CD4-positive, alpha-beta T cell (primary cell): ENCODE results near the gene ZNF576. TPM values are rescaled to one million over a fixed set of nuclear protein-coding genes. Genes with fewer than 3 reads are reported as not detected.
A peak's percentile ranks its signal among the peaks of the same experiment; 100 is the strongest.
"Not testable (repeated sequence)": the region's sequence is repeated elsewhere in the genome, so short reads cannot be mapped to it uniquely, and the experiment has no call there.

Source experiments
- ATAC-seq: fragments of 200-7000 bp; cut with Tn5 transposase; one replicate; pipeline ENCODE4 v1.10.0; 2022; ENCODE audit warnings: mild to moderate bottlenecking; ENCODE audit not compliant: poor library complexity
- CTCF ChIA-PET: fragments of 350-600 bp; sonication (Branson Sonifier 250); formaldehyde crosslinking; loops from one replicate; lab custom pipeline; 2021; ENCODE audit warnings: antibody characterized with exemption, inconsistent platforms; lab: Charles Lee
- POLR2A ChIA-PET: fragments of 350-600 bp; sonication (Branson Sonifier 250); formaldehyde crosslinking; loops from one replicate; lab custom pipeline; 2021; ENCODE audit warnings: antibody characterized with exemption, inconsistent platforms; lab: Charles Lee
- DNase-seq, 14 experiments: peaks; one replicate each; pipeline ENCODE4 v3.0.0-alpha.2; 2013 to 2020; ENCODE audit warnings: mixed read lengths in 2 of 14
- H3K27ac ChIP-seq, 2 donors: one replicate each; pipeline versions ENCODE4 v1.5.1 to v1.7.0; 2013; ENCODE audit warnings: low read length in 2 of 2, low read depth in 1 of 2, mild to moderate bottlenecking in 1 of 2
- H3K27me3 ChIP-seq, 2 experiments: 1 replicate in 1 of 2; 2 replicates in 1 of 2; pipeline versions ENCODE4 v1.6.1 to v1.7.0; 2013; ENCODE audit warnings: low read length in 2 of 2, control low read depth in 1 of 2, mild to moderate bottlenecking in 1 of 2, moderate library complexity in 1 of 2; ENCODE audit not compliant: insufficient read depth in 2 of 2, control insufficient read depth in 1 of 2
- H3K36me3 ChIP-seq: one replicate; pipeline ENCODE4 v1.6.1; 2013; ENCODE audit warnings: low read length, control low read depth; ENCODE audit not compliant: insufficient read depth
- H3K4me1 ChIP-seq: one replicate; pipeline ENCODE4 v1.6.1; 2013; ENCODE audit warnings: low read length, control low read depth; ENCODE audit not compliant: insufficient read depth
- H3K4me3 ChIP-seq: one replicate; pipeline ENCODE4 v1.5.1; 2013; ENCODE audit warnings: mild to moderate bottlenecking, low read length, moderate library complexity
- H3K9me3 ChIP-seq, 2 experiments: 1 replicate in 1 of 2; 2 replicates in 1 of 2; pipeline versions ENCODE4 v1.6.1 to v1.7.0; 2013; ENCODE audit warnings: low read length in 2 of 2, mild to moderate bottlenecking in 2 of 2, control low read depth in 1 of 2, moderate library complexity in 1 of 2; ENCODE audit not compliant: control insufficient read depth in 1 of 2, insufficient read depth in 1 of 2
- H3K27ac Mint-ChIP-seq: one replicate; pipeline ENCODE4 v1.8.0; 2020; ENCODE audit warnings: mixed read lengths
- H3K27me3 Mint-ChIP-seq: one replicate; pipeline ENCODE4 v1.8.0; 2021; ENCODE audit warnings: mixed read lengths
- H3K36me3 Mint-ChIP-seq: one replicate; pipeline ENCODE4 v1.8.0; 2021; ENCODE audit warnings: low read depth, mixed read lengths
- H3K4me1 Mint-ChIP-seq: one replicate; pipeline ENCODE4 v1.8.0; 2021; ENCODE audit warnings: low read depth, mixed read lengths
- H3K4me3 Mint-ChIP-seq: one replicate; pipeline ENCODE4 v1.8.0; 2020; ENCODE audit warnings: mild to moderate bottlenecking, mixed read lengths
- H3K9me3 Mint-ChIP-seq: one replicate; pipeline ENCODE4 v1.8.0; 2020; ENCODE audit warnings: mixed read lengths
- intact Hi-C, 2 experiments: fragments of 100-400 bp; cut with DNase I in 1 of 2; cut with micrococcal nuclease in 1 of 2; formaldehyde crosslinking; loops; one replicate each; pipeline versions ENCODE4 v1.15.1 to v1.9.0; 2023 to 2025; cut with DNase I, micrococcal nuclease
- polyA plus RNA-seq, 2 donors: library from polyadenylated mRNA; unstranded; fragments of 120-200 nt; gene quantifications; one replicate each; pipeline ENCODE4 v1.2.1, GENCODE V29; 2013
- total RNA-seq, 174 experiments: library from RNA in 2 of 174; stranded (reverse) in 2 of 174; gene quantifications; one replicate each; pipeline ENCODE4 v1.2.3 and lab custom pipeline; 2021 to 2026
- TF ChIP-seq, protein P1 (sequence below): fragments of 200-600 bp; IDR thresholded peaks from one replicate; pipeline ENCODE4 v1.8.0; 2022; ENCODE audit warnings: antibody characterized with exemption, mild to moderate bottlenecking

ZNF576 gene, protein sequence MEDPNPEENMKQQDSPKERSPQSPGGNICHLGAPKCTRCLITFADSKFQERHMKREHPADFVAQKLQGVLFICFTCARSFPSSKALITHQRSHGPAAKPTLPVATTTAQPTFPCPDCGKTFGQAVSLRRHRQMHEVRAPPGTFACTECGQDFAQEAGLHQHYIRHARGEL
- total RNA-seq = 1 to 10 TPM; 4.1 to 4.8 TPM
- 6.1 TPM for polyA plus RNA-seq (2013, experiment 1 of 2)
- polyA plus RNA-seq (2013, experiment 2 of 2) = 7.6 TPM
- total RNA-seq (lab: John Stamatoyannopoulos, UW) = 4.0 to 14.4 (median 10.3) reads per million in 172 experiments

DNA sequence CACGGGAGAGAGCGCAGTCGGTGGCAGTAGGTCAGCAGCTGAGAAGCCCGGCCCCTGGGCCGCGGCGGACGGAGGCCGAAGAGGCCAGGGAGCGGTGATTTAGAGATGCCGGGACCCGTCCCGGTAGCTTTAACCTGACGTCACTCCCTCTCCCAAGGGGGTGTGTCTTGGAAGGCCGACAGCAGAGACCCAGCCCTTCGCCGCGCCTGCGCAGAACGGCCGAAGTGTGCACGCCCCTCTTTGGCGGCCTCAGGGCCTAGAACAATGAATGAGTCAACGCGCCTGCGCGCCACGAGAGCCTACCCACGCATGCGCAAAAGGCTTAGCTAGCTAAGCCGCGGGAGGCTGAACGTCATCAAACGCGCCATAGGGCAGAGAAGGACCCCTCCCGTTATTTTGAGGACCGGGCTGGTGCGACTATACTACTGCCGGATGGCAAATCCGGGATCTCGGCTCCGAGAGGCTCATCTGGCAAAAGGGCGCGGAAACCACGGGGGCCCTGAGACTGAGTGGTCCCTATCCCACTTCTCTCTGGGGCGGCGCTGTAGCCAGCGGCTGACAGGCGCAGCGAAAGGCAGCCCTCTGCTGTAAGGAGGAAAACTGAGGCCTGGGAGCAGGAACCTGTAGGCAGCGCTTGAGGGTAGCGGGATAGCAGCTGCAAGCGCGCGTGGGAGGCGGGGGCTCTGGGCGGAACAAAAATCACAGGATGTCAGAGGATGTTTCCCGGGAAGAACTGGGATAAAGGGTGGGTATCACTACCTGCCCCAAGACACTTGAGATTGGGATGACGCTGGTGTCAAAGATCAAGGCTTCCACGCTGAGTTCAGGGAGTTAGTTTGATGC is at the start of gene ZNF576, which contains the start of gene IRGQ:
TSS of gene ZNF576 (plus strand) at position 597 of the 843 bp plus-strand sequence. CDS start 514 bp downstream, outside the sequence.
TSS of gene IRGQ (minus strand) at position 136 of the 843 bp plus-strand sequence. CDS start 796 bp downstream, outside the sequence.
- H3K27me3 Mint-ChIP-seq = no peaks in the 10 kb centered on the region
- DNase-seq = peak; percentile 99 to 100 (median 100)
- H3K36me3 Mint-ChIP-seq = peaks cover 60% of the 10 kb centered on the region
- TF ChIP-seq, protein P1, sequence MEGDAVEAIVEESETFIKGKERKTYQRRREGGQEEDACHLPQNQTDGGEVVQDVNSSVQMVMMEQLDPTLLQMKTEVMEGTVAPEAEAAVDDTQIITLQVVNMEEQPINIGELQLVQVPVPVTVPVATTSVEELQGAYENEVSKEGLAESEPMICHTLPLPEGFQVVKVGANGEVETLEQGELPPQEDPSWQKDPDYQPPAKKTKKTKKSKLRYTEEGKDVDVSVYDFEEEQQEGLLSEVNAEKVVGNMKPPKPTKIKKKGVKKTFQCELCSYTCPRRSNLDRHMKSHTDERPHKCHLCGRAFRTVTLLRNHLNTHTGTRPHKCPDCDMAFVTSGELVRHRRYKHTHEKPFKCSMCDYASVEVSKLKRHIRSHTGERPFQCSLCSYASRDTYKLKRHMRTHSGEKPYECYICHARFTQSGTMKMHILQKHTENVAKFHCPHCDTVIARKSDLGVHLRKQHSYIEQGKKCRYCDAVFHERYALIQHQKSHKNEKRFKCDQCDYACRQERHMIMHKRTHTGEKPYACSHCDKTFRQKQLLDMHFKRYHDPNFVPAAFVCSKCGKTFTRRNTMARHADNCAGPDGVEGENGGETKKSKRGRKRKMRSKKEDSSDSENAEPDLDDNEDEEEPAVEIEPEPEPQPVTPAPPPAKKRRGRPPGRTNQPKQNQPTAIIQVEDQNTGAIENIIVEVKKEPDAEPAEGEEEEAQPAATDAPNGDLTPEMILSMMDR = no peak
- Histone ChIP-seq H3K4me1 (peaks cover 44% of the 10 kb centered on the region), H3K9me3 (no peaks in the 10 kb centered on the region), H3K36me3 (peaks cover 35% of the 10 kb centered on the region), H3K27ac (peak within 1 kb of the TSS; percentile 97), H3K27me3 (no peaks in the 10 kb centered on the region), H3K4me3 (peak within 1 kb of the TSS; percentile 73)
- no peaks in the 10 kb centered on the region for H3K9me3 Mint-ChIP-seq
- peak within 1 kb of the TSS; percentile 100 for H3K27ac Mint-ChIP-seq
- H3K4me3 Mint-ChIP-seq = peak within 1 kb of the TSS; percentile 96
- peaks cover 44% of the 10 kb centered on the region for H3K4me1 Mint-ChIP-seq
- ATAC-seq = peak; percentile 73
- CTCF ChIA-PET = interaction anchor here (0.8 to 5.8 kb wide), 9 partner anchors 21 to 213 kb away, joined by 3 to 122 read pairs (median 12); partner anchors contain the start of gene XRCC1
- POLR2A ChIA-PET = interaction anchor here (0.9 to 3.3 kb wide), 19 partner anchors 9 to 203 kb away, joined by 3 to 52 read pairs (median 5); partner anchors contain the start of genes PHLDB3, PINLYP, SMG9 and XRCC1
- intact Hi-C loops = loop anchor here (1.0 to 5.0 kb wide), 9 partner anchors 18 to 149 kb away; partner anchors contain the start of genes PINLYP (in 2 of the 2), XRCC1 (in 2 of the 2), ZNF428 (in 2 of the 2) and ETHE1 (in 1 of the 2)

DNA sequence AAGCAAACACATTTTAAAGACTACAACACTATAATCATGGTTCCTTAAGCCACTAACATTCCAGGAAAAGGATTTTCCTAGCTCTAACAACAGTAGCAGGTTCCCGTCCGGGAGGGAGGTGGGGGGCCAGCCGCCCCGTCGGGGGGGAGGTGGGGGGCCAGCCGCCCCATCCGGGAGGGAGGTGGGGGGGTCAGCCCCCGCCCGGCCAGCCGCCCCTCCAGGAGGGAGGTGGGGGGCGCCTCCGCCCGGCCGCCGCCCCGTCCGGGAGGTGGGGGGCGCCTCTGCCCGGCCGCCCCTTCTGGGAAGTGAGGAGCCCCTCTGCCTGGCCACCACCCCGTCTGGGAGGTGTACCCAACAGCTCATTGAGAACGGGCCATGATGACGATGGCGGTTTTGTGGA is 48.5 kb upstream of the ZNF576 start:
- H3K36me3 ChIP-seq = peaks cover 55% of the 10 kb centered on the region
- intact Hi-C loops, H3K4me3 Mint-ChIP-seq, H3K9me3 ChIP-seq, H3K27me3 Mint-ChIP-seq, H3K27me3 ChIP-seq, CTCF ChIA-PET, H3K4me1 ChIP-seq, H3K4me1 Mint-ChIP-seq, H3K4me3 ChIP-seq, POLR2A ChIA-PET, H3K27ac ChIP-seq, H3K9me3 Mint-ChIP-seq, ATAC-seq, DNase-seq, H3K27ac Mint-ChIP-seq: not testable (repeated sequence)
- H3K36me3 Mint-ChIP-seq = peaks cover 83% of the 10 kb centered on the region

DNA sequence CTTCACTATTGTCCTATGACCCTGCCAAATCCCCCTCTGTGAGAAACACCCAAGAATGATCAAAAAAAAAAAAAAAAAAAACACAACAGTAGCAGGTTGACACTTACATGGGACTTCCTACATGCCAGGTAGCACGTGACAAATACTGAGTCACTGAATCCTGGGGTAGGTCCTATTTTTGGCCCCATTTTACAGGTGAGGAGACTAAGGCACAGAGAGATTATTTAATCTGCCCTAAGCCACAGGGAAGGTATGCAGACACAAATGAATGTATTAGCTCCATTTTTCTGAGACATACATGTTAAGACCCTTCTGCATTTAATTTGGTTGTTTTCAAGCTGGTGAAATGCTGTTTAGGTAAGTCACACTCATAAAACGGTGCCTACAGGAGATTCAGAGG is 47.7 kb upstream of the ZNF576 start:
- Mint-ChIP-seq H3K9me3 (no peaks in the 10 kb centered on the region), H3K27ac (no peak overlapping the region), H3K27me3 (no peaks in the 10 kb centered on the region), H3K4me3 (no peak overlapping the region), H3K36me3 (peaks cover 81% of the 10 kb centered on the region), H3K4me1 (no peaks in the 10 kb centered on the region)
- POLR2A ChIA-PET = no interaction called here
- intact Hi-C loops = no loop called here
- Histone ChIP-seq H3K36me3 (peaks cover 56% of the 10 kb centered on the region), H3K27ac (no peak overlapping the region), H3K4me1 (no peaks in the 10 kb centered on the region), H3K9me3 (no peaks in the 10 kb centered on the region), H3K27me3 (no peaks in the 10 kb centered on the region), H3K4me3 (no peak overlapping the region)
- CTCF ChIA-PET = interaction anchor here (0.6 kb wide), 1 partner anchor 23 kb away, joined by 4 read pairs; no protein-coding TSS in a partner anchor
- DNase-seq (no peak), ATAC-seq (no peak)
- TF ChIP-seq, protein P1 = no peak
